Ectodermal cell (in vitro differentiated cells): Measurements from ENCODE around the gene YBX2.

Experiments
- H3K27ac ChIP-seq: 2 replicates; pipeline ENCODE4 v1.7.0; 2013; ENCODE audit warnings: mild to moderate bottlenecking, low read depth, low read length; ENCODE audit not compliant: insufficient read depth, poor library complexity, severe bottlenecking
- H3K27me3 ChIP-seq: 2 replicates; pipeline ENCODE4 v1.7.0; 2013; ENCODE audit warnings: mild to moderate bottlenecking, low read length; ENCODE audit not compliant: insufficient read depth, control insufficient read depth, poor library complexity, severe bottlenecking
- H3K36me3 ChIP-seq: one replicate; pipeline ENCODE4 v1.7.0; 2013; ENCODE audit warnings: low read length; ENCODE audit not compliant: control insufficient read depth, insufficient read depth
- H3K4me1 ChIP-seq: one replicate; pipeline ENCODE4 v1.7.0; 2013; ENCODE audit warnings: low read length; ENCODE audit not compliant: control insufficient read depth, insufficient read depth
- H3K4me3 ChIP-seq: 2 replicates; pipeline ENCODE4 v1.7.0; 2013; ENCODE audit warnings: low read depth, low read length, control low read depth; ENCODE audit not compliant: insufficient read depth
- H3K9me3 ChIP-seq: 2 replicates; pipeline ENCODE4 v1.7.0; 2013; ENCODE audit warnings: mild to moderate bottlenecking, low read length, moderate library complexity; ENCODE audit not compliant: control insufficient read depth
- WGBS, 2 experiments: methylation state at CpG; one replicate each; pipeline ENCODE4 v1.1.7; 2013; ENCODE audit warnings: missing lambda C conversion rate in 2 of 2; 5-methylcytosine and 5-hydroxymethylcytosine counted together

The YBX2 gene

DNA sequence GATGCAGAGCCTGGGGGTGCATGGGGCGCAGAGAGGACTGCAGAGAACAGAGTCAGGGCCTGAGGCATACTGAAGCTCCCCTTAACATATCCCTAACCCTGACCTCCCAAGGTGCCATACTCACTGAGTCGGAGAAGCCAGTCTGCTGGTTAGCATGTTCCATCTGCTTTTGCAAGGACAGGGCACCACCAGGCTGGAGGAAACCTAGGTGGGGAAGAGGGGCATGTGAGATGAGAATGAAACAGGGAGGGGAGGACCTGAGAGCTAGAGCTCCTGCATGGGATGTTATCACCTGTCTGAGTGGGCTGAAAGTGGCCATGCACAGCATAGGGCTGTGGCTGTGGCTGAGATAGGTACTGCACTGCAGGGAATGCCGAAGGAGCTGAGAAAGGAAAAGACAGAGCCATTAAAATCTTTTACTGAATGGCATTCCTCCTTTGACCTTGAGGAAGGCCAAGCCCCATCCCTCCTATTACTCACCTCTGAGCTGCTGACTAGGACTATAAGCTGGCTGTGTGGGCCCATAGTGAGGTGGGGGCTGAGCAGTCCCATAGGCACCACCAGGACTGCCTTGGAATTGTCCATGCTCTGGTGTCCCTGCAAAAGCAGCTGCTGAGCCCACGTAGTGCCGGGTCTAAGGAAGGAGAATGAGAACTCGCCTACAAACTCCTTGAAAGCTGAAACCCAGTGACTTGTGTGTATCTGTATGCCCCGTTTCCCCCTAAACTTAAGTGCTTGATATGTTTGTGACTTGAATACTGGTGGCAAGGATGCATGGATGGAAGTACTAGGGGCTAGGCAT is 18.9 kb upstream of the YBX2 start:
- H3K4me3 ChIP-seq = no peak overlapping the region
- H3K27ac ChIP-seq = no peak overlapping the region
- H3K27me3 ChIP-seq = no peaks in the 10 kb centered on the region
- no peaks in the 10 kb centered on the region for H3K9me3 ChIP-seq
- H3K36me3 ChIP-seq = peaks cover 51% of the 10 kb centered on the region
- H3K4me1 ChIP-seq = peaks cover 10% of the 10 kb centered on the region
- 90 to 91% methylated on average over 7 of the region's 7 CpGs for WGBS, 2 experiments

DNA sequence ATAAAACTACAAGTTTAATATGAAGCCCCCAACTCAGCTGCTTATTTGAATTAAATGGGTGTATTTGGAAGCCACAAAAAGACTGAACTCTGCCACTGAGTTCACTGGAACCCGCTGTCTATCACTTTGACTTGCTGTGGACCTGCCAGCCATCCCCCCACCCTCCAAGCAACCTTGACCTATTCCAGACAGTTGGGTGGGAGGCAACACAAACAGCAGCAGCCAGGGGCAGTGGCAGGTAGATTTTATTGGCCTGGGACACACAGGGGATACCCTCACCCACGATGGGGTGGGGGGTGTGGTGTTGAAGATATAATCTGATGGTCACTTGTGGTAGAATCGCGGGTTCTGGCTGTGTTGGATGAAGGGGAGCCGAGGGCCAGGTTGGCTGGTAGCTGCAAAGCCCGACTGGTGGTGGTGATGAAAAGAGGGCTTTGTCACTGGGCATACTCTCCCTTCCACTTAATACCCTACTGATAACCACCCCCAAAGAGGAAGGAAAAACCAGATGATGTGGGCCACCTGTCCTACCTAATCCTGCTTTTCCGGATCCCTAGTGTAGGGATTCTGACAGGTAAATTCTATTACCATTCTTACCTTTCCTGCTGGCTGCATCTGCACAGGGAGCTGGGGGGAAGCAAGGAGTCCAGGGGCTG is 18.1 kb upstream of the YBX2 start:
- Histone ChIP-seq H3K4me1 (peaks cover 10% of the 10 kb centered on the region), H3K27me3 (no peaks in the 10 kb centered on the region), H3K36me3 (peaks cover 45% of the 10 kb centered on the region), H3K4me3 (no peak overlapping the region), H3K27ac (no peak overlapping the region), H3K9me3 (no peaks in the 10 kb centered on the region)
- 91 to 96% methylated on average over 7 of the region's 7 CpGs for WGBS, 2 experiments

DNA sequence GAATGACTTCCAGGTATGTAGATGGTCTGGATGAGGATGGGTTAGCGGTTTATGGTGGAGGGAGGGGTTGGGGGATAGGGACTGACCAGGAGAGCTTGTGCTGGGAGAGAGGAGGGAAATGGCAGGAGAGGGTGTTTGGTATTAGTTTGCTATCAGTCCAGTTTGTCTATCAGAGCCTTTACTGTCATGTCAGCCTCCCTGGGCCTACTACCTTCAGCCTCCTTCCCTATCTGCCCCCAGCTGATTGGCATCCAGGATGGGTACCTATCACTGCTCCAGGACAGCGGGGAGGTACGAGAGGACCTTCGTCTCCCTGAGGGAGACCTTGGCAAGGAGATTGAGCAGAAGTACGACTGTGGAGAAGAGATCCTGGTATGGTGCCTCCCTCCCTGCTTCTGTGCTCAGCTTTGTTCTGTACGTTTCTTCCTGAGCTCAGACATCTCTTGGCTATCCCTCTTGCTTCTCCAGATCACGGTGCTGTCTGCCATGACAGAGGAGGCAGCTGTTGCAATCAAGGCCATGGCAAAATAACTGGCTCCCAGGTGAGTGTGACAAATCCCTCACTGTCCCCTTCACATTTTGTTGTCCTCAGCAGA is 16.8 kb upstream of the YBX2 start:
- H3K9me3 ChIP-seq = no peaks in the 10 kb centered on the region
- H3K36me3 ChIP-seq = peaks cover 41% of the 10 kb centered on the region
- H3K27me3 ChIP-seq = no peaks in the 10 kb centered on the region
- H3K4me3 ChIP-seq = no peak overlapping the region
- H3K4me1 ChIP-seq = peaks cover 10% of the 10 kb centered on the region
- 94% methylated on average over 7 of the region's 7 CpGs for WGBS, 2 experiments
- no peak overlapping the region for H3K27ac ChIP-seq

DNA sequence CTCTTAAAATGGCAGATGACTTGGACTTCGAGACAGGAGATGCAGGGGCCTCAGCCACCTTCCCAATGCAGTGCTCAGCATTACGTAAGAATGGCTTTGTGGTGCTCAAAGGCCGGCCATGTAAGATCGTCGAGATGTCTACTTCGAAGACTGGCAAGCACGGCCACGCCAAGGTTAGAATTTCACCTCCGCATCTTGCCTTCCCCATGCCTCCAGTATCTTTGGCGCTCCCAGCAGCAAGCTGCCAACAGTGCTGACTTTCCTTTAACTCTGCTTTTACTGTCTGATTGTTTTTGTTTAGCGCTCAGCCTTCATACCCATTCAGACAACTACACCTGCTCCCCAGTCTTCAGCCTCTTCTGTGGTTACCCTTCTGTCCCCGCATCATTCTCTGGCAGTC is 15.2 kb upstream of the YBX2 start:
- Histone ChIP-seq H3K27me3 (no peaks in the 10 kb centered on the region), H3K9me3 (no peaks in the 10 kb centered on the region), H3K36me3 (peaks cover 41% of the 10 kb centered on the region), H3K27ac (no peak overlapping the region), H3K4me1 (peaks cover 6% of the 10 kb centered on the region), H3K4me3 (peak overlapping the region; percentile 95)
- whole genome bisulfite sequencing, 2 experiments = 95 to 96% methylated on average over 12 of the region's 12 CpGs

DNA sequence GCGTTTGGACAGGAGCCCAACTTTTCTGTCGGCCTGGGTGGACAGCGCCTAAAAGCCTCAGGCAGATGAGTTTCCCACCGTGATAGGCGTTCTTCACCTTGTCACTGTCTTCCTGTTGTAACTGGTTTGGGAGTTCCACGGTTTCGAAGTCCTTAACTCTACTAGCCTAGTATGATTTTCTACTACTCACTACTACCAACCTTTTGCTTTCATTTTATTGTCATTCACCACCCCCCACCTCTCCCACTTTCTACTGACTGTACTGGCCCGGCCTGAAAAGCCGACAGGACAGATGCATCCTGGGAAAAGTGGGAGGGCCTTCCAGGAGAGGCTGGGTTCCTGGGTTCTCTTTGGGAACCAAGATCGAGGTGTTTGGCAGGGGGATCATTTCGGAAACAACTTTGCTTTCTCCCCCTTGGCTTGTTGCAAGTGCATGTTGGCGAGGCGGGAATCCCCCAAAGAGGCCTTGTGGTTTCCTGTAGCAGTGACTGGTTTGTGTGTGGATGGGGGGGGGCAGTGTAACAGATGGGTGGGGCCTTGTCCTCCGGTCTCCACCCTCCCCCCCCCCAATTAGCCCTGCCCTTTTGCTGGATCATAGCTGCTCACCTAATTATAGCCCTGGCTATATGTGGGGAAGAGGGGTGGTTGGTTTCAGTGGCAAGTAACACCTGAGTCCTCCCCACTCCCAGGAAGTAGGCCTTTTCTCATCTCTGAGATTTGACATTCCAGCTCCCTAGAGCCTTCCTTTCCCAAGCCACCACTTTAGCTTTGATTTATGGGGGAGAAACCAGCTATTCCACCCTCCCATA is 14.4 kb upstream of the YBX2 start:
- H3K9me3 ChIP-seq = no peaks in the 10 kb centered on the region
- peaks cover 6% of the 10 kb centered on the region for H3K4me1 ChIP-seq
- peak overlapping the region; percentile 91 for H3K27ac ChIP-seq
- WGBS, 2 experiments = 1% methylated on average over 11 of the region's 14 CpGs
- peak overlapping the region; percentile 95 for H3K4me3 ChIP-seq
- peaks cover 40% of the 10 kb centered on the region for H3K36me3 ChIP-seq
- no peaks in the 10 kb centered on the region for H3K27me3 ChIP-seq

DNA sequence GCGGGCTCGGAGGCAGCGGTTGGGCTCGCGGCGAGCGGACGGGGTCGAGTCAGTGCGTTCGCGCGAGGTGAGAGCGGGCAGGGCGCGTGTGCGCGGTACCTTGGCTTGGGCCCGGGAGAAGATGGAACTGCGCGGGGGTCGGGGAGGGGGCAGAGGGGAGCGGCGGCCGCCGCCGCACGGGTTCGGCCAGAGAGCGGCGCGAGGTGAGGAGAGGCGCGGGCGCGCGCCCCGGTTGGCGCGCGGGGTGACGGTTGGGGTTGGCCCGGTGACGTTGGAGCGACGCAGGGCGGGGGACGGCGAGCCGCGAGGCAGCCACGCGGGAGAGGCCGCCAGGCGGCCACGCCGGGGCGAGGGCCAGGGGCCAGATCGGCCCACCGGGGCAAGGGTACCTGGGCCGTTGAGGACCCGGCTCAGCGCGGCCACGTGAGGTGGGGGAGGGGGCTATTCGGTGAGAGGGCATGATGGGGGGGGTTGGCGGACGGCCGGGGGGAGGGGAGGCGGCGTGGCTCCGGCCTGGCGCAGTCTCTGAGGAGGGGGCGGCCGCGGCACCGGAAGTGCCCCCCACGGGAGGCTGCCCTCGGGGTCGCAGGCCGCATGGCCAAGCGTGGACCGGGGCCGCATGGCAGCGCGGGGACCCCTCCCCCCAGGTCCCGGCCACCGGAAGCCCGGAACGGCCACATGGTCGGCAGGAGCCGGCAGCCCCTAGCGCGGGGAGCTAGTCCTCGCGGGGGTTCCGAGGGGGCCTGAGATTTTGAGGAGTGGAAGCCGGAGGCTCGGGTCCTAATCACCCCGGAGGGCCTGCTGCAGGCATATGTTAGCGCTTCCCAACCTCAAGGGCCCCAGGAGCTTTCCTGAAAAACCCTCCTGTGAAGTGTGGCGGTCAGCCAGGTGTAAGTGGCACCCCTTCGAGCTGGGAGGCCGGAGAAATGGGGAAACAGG is 13.5 kb upstream of the YBX2 start:
- Histone ChIP-seq H3K4me3 (peak overlapping the region; percentile 95), H3K9me3 (no peaks in the 10 kb centered on the region), H3K27me3 (no peaks in the 10 kb centered on the region), H3K36me3 (peaks cover 32% of the 10 kb centered on the region), H3K27ac (peak overlapping the region; percentile 91), H3K4me1 (peaks cover 6% of the 10 kb centered on the region)
- whole genome bisulfite sequencing, 2 experiments = 0 to 1% methylated on average over 104 of the region's 104 CpGs

DNA sequence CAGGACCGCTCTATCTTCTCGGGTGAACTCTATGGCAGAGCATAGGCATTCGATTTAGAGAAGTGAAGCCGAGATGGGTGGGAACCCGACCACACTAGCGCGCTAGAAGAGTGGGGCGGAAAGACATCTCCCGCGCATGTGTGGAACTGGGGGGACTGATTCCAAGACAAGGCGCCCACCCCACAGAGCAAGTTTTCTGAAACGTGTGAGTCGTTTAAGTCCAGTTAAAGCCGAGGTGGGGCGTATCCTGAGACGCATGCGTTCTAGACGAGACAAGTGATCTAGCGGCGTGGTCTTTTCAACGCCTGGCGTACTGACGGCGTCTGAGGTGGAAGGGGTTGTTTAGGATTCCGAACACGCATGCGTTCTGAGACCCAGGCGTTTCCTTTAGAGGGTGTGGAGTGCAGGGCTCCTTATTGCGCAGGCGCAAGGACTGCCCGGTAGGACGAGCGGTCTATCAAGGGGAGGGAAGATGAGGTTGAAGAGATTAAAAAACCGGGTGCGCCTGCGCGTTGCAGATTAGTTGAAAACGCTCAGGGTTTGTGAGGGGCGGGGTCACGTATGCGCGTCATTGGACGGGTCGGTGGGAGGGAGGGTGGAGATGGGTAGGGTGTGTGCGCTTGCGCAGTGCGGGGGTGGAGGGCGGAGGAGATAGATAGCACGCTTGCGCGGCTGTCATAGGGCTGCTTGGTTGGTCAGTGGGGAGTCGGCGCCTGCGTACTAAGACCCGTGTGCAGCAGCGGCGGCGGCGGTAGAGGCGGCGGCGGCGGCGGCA is 12.7 kb upstream of the YBX2 start, which contains the start of gene EIF5A:
Gene EIF5A, plus strand, starts transcription at position 718 of the 775 bp plus-strand sequence. CDS start 2,008 bp downstream, outside the sequence.
- Histone ChIP-seq H3K4me3 (peak within 1 kb of the TSS; percentile 95), H3K4me1 (peaks cover 6% of the 10 kb centered on the region), H3K9me3 (no peaks in the 10 kb centered on the region), H3K36me3 (peaks cover 24% of the 10 kb centered on the region), H3K27me3 (no peaks in the 10 kb centered on the region), H3K27ac (peak within 1 kb of the TSS; percentile 91)
- WGBS, 2 experiments = 1% methylated on average over 64 of the region's 64 CpGs

DNA sequence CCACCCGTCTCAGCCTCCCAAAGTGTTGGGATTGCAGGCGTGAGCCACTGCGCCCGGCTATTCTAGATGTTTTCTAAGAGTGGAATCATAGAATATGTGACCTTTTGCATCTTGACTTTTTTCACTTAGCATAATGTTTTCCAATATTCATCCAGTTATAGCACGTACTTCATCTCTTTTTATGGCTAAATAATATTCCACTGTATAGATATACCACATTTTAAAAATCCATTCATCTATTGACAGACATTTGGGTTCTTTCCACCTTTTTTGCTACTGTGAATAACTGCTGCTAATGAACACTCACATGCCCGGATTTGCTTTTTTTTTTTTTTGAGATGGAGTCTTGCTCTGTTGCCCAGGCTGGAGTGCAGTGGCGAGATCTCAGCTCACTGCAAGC is 9.7 kb upstream of the YBX2 start:
- Histone ChIP-seq H3K4me3 (no peak overlapping the region), H3K9me3 (no peaks in the 10 kb centered on the region), H3K27ac (no peak overlapping the region), H3K4me1 (peaks cover 1% of the 10 kb centered on the region), H3K27me3 (peaks cover 10% of the 10 kb centered on the region), H3K36me3 (no peaks in the 10 kb centered on the region)
- WGBS, 2 experiments = 91 to 97% methylated on average over 7 of the region's 7 CpGs
